Thyroid gland (tissue), 4 donors: ENCODE data around the gene POLR3E. TPM values are rescaled to one million over a fixed set of nuclear protein-coding genes. Genes with fewer than 3 reads are reported as not detected.

Experiments used
- DNase-seq, 2 donors: peaks; one replicate each; pipeline ENCODE4 v3.0.0-alpha.2; 2019
- H3K27ac ChIP-seq, 3 donors: fragments of 200-600 bp; sonication (generic); 1 replicate in 2 of 3; 2 replicates in 1 of 3; pipeline ENCODE4 v1.5.1; 2016 to 2019; ENCODE audit warnings: mild to moderate bottlenecking in 1 of 3, moderate library complexity in 1 of 3
- H3K27me3 ChIP-seq: fragments of 200-600 bp; sonication (generic); one replicate; pipeline ENCODE4 v1.5.1; 2019
- H3K36me3 ChIP-seq, 2 donors: fragments of 200-600 bp; sonication (generic); one replicate each; pipeline ENCODE4 v1.5.1; 2016 to 2019
- H3K4me1 ChIP-seq, 2 donors: fragments of 200-600 bp; sonication (generic); one replicate each; pipeline ENCODE4 v1.5.1; 2017 to 2019
- H3K4me3 ChIP-seq, 3 donors: fragments of 200-600 bp; sonication (generic); replicated peaks in 1 of 3; 1 replicate in 2 of 3; 2 replicates in 1 of 3; pipeline ENCODE4 v1.5.1; 2016; ENCODE audit warnings: mild to moderate bottlenecking in 1 of 3
- H3K9me3 ChIP-seq: fragments of 200-600 bp; sonication (generic); one replicate; pipeline ENCODE4 v1.5.1; 2017
- CTCF ChIP-seq, 6 experiments: fragments of 200-600 bp in 3 of 6; fragments of 450-650 bp in 3 of 6; sonication (generic) in 3 of 6; IDR thresholded peaks; one replicate each; pipeline ENCODE4 v1.5.1; 2016 to 2019; ENCODE audit warnings: antibody characterized with exemption in 6 of 6, mild to moderate bottlenecking in 2 of 6, inconsistent platforms in 1 of 6, moderate library complexity in 1 of 6
- POLR2A ChIP-seq, 2 donors: fragments of 450-650 bp; IDR thresholded peaks; one replicate each; pipeline ENCODE4 v1.6.1; 2017; ENCODE audit warnings: antibody characterized with exemption in 2 of 2, mild to moderate bottlenecking in 2 of 2, moderate library complexity in 1 of 2
- WGBS, 2 donors: methylation state at CpG; one replicate each; pipeline ENCODE4 v1.1.5; 2017; 5-methylcytosine and 5-hydroxymethylcytosine counted together
- intact Hi-C: fragments of 100-400 bp; cut with DNase I; formaldehyde crosslinking; loops from one replicate; pipeline ENCODE4 v1.15.1; 2023
- total RNA-seq, 4 donors: library from RNA; depleted of rRNA; stranded (reverse); fragments of >200 nt; gene quantifications; one replicate each; pipeline ENCODE4 v1.2.3, GENCODE V29; 2016

The POLR3E gene
- total RNA-seq, result 100 to 1,000 TPM in 1 of 4 donors, 10 to 100 TPM in 3; 66.7 to 115 (median 82.8) TPM

- H3K4me1 ChIP-seq, result peaks cover 2 to 5% of the 10 kb centered on the region in 2 donors
- peak within 1 kb of the TSS; percentile 79 to 93 (median 92) for H3K27ac ChIP-seq
- no peaks in the 10 kb centered on the region for H3K9me3 ChIP-seq
- no peaks in the 10 kb centered on the region for H3K36me3 ChIP-seq
- 0 to 2% methylated on average over 17 to 24 of the region's 76 CpGs for WGBS, 2 donors
- peak within 1 kb of the TSS; percentile 23 to 77 (median 66) for H3K4me3 ChIP-seq
- DNase-seq, result peak; percentile 99 to 100
- no peaks in the 10 kb centered on the region for H3K27me3 ChIP-seq
- TF ChIP-seq CTCF (IDR thresholded peaks at IDR 0.05), result peak; percentile 72 to 99 (median 92)
- peak in 1 of 2 donors; percentile 91 for TF ChIP-seq POLR2A (IDR thresholded peaks at IDR 0.05)
- intact Hi-C loops, result loop anchor here (5.0 kb wide), 3 partner anchors 90 to 290 kb away; partner anchors contain the start of genes EEF2K and MOSMO
Observed at GRCh38 chr16:22297114-22297870, at the start of gene POLR3E. Gene POLR3E, plus strand, starts transcription at chr16:22297409. Its CDS starts 5,560 bp downstream, at chr16:22302969.

GRCh38 chr16:22250522-22250921 is 46.7 kb upstream of the POLR3E start:
- WGBS, 2 donors, result 92 to 95% methylated on average over 6 of the region's 6 CpGs

GRCh38 chr16:22252317-22252716 is 44.9 kb upstream of the POLR3E start:
- Histone ChIP-seq H3K36me3 (peaks cover 25 to 37% of the 10 kb centered on the region in 2 donors), H3K27me3 (no peaks in the 10 kb centered on the region), H3K27ac (no peak overlapping the region), H3K4me3 (no peak overlapping the region), H3K4me1 (no peaks in the 10 kb centered on the region), H3K9me3 (no peaks in the 10 kb centered on the region)
- intact Hi-C loops, result no loop called here
- TF ChIP-seq POLR2A (IDR thresholded peaks at IDR 0.05) (no peak), CTCF (IDR thresholded peaks at IDR 0.05) (no peak)
- DNase-seq, result no peak
- 83 to 87% methylated on average over 5 of the region's 5 CpGs for WGBS, 2 donors

More at GRCh38 chr16:22250522-22250921, 46.7 kb upstream of the POLR3E start:
- H3K4me1 ChIP-seq, result no peaks in the 10 kb centered on the region
- TF ChIP-seq CTCF (IDR thresholded peaks at IDR 0.05) (no peak), POLR2A (IDR thresholded peaks at IDR 0.05) (no peak)
- no peak for DNase-seq
- intact Hi-C loops, result no loop called here
- no peak overlapping the region for H3K4me3 ChIP-seq
- H3K27ac ChIP-seq, result no peak overlapping the region
- H3K36me3 ChIP-seq, result peaks cover 22 to 28% of the 10 kb centered on the region in 2 donors
- H3K9me3 ChIP-seq, result no peaks in the 10 kb centered on the region
- H3K27me3 ChIP-seq, result no peaks in the 10 kb centered on the region

DNA sequence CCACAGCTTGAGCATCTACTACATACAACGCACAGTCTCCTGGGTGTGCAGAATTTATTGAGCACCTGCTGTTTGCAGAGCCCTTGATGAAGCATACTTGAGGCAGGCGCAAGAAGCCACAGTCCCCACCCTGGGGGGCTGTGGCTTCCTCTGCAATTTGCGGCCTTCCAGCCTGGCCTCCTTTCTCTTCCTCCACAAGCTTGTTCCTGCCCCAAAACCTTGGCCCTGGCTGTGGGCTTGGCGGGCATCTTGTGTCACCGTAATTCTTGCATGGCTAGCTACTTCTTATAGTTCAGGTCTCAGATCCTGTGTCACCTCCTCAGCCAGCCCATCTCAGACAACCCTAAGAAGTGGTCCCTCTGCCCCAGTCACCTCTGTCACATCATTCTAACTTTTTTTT is 43.9 kb upstream of the POLR3E start:
- Histone ChIP-seq H3K27me3 (no peaks in the 10 kb centered on the region), H3K36me3 (peaks cover 34 to 46% of the 10 kb centered on the region in 2 donors), H3K4me1 (no peaks in the 10 kb centered on the region), H3K9me3 (no peaks in the 10 kb centered on the region), H3K4me3 (no peak overlapping the region), H3K27ac (no peak overlapping the region)
- 95 to 96% methylated on average over 5 of the region's 5 CpGs for WGBS, 2 donors
- no peak for DNase-seq
- TF ChIP-seq CTCF (IDR thresholded peaks at IDR 0.05) (no peak), POLR2A (IDR thresholded peaks at IDR 0.05) (no peak)
- intact Hi-C loops, result no loop called here

DNA sequence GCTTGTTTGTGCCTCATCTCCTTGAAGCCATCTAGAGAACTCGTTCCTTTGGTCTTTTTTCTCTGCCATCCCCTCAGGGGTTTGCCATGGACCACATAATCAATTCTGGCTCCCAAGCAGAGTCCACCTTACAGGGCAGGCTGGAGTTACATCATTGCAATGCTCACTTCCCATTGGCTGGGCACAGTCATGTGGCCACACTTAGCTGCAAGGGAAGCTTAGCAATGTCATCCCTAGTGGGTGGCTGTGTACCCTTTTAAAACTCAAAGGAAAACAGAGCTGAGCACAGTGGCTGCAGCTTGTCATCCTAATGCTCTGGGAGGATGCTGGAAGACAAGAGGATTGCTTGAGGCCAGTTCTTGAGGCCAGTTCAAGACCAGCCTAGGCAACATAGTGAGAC is 41.9 kb upstream of the POLR3E start:
- 86 to 100% methylated on average over 1 of the region's 1 CpG for WGBS, 2 donors
- Histone ChIP-seq H3K4me1 (no peaks in the 10 kb centered on the region), H3K9me3 (no peaks in the 10 kb centered on the region), H3K27ac (no peak overlapping the region), H3K4me3 (no peak overlapping the region), H3K36me3 (peaks cover 52 to 57% of the 10 kb centered on the region in 2 donors), H3K27me3 (no peaks in the 10 kb centered on the region)
- TF ChIP-seq CTCF (IDR thresholded peaks at IDR 0.05) (no peak), POLR2A (IDR thresholded peaks at IDR 0.05) (no peak)
- intact Hi-C loops, result no loop called here
- DNase-seq, result no peak
